ENCODE measurements around the gene CA5A.
"Not testable (repeated sequence)": the region's sequence is repeated elsewhere in the genome, so short reads cannot be mapped to it uniquely, and the experiment has no call there.

The CA5A gene

GRCh38 chr16:87887931-87888330 lies 48.4 kb downstream of the CA5A start:
- not testable (repeated sequence) for DNase-seq

GRCh38 chr16:87885371-87885967 lies 50.9 kb downstream of the CA5A start:
- not testable (repeated sequence) for DNase-seq

GRCh38 chr16:87882436-87883019 lies 53.8 kb downstream of the CA5A start:
- no peak for DNase-seq

GRCh38 chr16:87881324-87882200 lies 54.8 kb downstream of the CA5A start:
- no peak for DNase-seq

- no peak for DNase-seq
Observed at GRCh38 chr16:87880117-87880696, 56.1 kb downstream of the CA5A start.

DNA sequence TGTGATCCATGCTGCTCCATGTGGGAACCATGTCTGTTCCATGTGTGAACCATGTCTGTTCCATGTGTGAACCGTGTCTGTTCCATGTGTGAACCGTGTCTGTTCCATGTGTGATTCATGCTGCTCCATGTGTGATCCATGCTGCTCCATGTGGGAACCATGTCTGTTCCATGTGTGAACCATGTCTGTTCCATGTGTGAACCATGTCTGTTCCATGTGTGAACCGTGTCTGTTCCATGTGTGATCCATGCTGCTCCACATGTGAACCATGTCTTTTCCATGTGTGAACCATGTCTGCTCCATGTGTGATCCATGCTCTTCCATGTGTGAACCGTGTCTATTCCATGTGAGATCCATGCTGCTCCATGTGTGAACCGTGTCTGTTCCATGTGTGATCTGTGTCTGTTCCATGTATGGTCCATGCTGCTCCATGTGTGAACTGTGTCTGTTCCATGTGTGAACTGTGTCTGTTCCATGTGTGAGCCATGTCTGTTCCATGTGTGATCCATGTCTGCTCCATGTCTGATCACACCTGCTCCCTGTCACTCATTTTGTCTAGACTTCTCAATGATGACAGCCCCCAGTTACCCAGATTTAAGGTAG lies 56.8 kb downstream of the CA5A start:
- DNase-seq: not testable (repeated sequence)

GRCh38 chr16:87878704-87879103 lies 57.6 kb downstream of the CA5A start:
- DNase-seq: no peak

DNA sequence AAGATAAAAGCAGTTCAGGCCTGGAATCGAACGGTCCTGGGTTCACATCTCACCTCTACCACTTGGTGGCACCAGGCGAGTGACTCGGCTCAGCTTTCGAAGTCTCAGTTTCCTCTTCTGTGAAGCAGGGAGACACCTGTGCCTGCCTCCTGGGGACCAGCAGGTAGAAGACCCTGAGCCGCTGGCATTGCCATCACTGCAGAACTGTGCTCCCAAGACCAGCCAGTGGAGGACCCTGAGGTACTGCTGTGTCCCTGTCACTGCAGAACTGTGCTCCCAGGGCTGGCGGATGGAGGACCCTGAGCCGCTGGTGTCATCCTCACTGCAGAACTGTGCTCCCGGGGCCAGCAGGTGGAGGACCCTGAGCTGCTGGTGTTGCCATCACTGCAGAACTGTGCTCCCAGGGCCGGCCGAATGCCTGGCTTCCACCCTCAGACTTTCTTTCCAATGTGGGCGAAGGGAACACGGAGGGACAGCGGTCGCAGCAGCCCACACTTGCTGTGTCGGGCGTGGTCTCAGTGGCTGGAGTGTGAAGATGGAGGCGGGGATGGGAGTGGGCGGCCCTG lies 58.3 kb downstream of the CA5A start:
- DNase-seq: no peak

- DNase-seq: no peak
Observed at GRCh38 chr16:87874639-87875427, 61.5 kb downstream of the CA5A start.

GRCh38 chr16:87870418-87871291 lies 65.7 kb downstream of the CA5A start:
- not testable (repeated sequence) for DNase-seq

DNA sequence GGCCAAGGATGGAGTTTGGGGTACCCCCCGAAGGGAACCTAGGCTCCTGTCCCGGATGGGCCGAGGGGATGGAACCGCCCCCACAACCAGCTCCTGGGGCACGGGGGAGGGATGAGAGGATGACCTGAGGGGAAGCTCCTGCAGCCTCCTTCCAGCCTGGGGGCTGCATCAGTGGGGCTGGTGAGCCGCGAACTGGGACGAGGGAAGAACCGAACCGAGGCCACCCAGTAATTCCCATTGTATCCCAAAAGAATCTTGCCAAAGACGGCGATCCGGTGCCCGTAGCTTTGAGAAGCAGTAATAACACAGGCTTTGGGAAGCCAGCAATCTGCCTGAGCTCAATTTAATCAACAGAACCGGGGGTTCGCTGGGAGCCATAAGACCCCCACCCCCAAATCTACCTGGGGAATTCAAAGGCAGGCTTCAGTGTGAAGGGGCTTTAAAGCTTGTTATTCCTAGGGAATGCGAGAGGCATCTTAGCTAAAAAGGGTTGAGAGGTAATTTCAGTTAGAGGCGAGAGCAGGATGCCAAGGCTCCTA lies 66.4 kb downstream of the CA5A start:
- not testable (repeated sequence) for DNase-seq

GRCh38 chr16:87869061-87869878 lies 67.1 kb downstream of the CA5A start, which contains the start of gene SLC7A5:
Gene SLC7A5 (minus strand): TSS chr16:87869507. CDS start chr16:87869422, 85 bp downstream.
- peak; percentile 86 for DNase-seq

DNA sequence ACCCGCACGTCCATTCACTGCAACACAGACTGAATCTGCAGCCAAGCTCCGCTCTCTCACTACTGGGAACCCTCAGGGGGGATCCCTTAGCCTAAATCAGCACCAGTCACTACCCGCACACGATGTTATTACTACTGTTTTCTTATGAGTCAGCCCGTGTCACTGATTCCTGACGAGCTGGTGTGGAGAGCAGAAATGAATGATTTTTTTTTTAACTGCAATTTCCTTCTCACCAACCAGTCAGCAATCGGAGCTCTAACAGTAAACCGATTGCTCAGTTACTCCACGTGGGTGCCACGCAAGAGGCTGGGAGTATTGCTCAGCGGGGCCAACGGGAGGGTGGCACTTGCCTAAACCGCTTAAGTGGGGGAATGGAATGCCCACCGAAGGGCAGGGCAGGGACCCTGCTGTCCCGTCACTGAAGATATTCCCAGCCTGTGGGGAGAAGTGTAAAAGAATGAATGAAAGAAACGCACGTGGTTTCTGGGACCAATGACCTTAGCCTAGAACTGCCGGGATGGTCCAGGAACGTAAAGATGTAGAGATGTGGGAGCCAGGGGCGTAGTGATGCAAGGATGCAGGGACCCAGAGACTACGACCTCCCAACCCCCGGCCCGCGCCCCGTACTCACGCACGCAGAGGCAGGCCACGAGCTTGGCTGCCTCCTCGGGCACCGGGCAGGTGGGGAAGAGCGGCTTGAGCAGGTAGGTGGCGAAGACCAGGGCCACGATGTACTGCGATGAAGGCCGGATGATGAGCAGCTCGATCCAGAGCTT lies 67.9 kb downstream of the CA5A start:
- peak; percentile 72 for DNase-seq

GRCh38 chr16:87865902-87866555 lies 70.3 kb downstream of the CA5A start:
- DNase-seq: peak; percentile 72

GRCh38 chr16:87864331-87864989 lies 71.9 kb downstream of the CA5A start:
- DNase-seq: no peak

- DNase-seq: not testable (repeated sequence)
Observed at GRCh38 chr16:87863327-87863635, 73.0 kb downstream of the CA5A start.

DNA sequence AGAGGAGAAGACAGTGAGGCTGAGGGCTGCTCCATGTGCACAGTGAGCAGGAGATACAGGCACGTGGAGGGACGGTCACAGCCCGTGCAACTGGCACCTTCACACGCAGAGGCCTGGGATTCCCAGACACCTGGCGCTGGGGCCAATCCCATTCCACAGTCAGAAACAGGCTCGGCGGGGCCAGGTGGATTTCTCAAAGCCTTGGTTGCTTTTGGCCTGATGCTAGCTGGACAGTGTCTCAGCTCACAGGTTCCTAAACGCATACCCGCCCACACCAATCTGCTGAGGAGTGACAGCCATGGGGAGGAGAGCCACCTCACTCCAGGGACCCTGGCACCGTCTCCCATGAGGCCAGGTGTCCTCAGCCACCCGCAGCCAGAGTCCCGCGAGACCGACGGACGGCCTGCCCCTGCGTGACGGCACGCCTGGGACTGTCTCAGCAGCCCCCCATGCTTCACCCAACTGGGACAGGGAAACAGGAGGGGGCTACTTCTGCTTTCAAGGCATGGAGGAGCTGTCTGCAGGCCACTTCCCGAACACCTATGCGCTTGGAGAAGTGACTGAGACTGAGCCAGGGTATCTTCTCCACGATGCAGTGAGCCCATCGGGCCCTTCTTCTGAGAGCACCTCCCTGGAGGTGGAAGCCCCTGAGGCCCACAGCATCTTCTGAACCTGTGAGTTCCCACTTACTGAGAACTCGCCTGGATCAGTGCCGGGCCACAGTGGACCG lies 73.6 kb downstream of the CA5A start:
- DNase-seq: not testable (repeated sequence)

Measured in CD4-positive, alpha-beta T cell treated with Interferon gamma for 1 hour (primary cell).